Umbilical cord (tissue), 2 donors: Measurements from ENCODE around the gene SCN2B. TPM values are rescaled to one million over a fixed set of nuclear protein-coding genes. Genes with fewer than 3 reads are reported as not detected.
A peak's percentile ranks its signal among the peaks of the same experiment; 100 is the strongest.

ENCODE experiments used
- DNase-seq: peaks from one replicate; pipeline ENCODE4 v3.0.0-alpha.2; 2015; ENCODE audit warnings: low spot score
- total RNA-seq: library from RNA; depleted of rRNA; stranded (reverse); fragments of >200 nt; gene quantifications from one replicate; pipeline ENCODE4 v1.2.3, GENCODE V29; 2014; ENCODE audit warnings: low replicate concordance; ENCODE audit not compliant: insufficient read depth

Gene SCN2B
- total RNA-seq, 1 donor from 2014 or later, result 4.6 TPM

DNA sequence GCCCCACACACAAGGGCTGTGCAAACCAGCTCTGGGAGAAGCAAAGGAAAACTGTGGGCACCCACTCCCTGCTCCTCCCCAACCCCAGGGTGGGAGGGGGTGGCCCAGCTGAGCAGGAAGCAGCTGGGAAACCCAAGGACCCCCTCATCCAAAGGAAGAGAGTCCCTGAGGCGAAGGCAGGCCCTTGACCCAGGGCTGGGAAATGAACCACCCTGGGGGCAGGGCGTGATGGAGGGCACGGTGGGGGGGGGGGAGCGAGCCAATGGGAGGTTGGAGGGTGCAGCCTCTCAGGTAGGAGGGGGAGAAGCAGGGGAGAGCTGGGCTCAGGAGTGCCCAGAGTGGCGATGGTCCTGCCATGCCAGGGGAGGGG, 40.7 kb downstream of the SCN2B start:
- no peak for DNase-seq

DNA sequence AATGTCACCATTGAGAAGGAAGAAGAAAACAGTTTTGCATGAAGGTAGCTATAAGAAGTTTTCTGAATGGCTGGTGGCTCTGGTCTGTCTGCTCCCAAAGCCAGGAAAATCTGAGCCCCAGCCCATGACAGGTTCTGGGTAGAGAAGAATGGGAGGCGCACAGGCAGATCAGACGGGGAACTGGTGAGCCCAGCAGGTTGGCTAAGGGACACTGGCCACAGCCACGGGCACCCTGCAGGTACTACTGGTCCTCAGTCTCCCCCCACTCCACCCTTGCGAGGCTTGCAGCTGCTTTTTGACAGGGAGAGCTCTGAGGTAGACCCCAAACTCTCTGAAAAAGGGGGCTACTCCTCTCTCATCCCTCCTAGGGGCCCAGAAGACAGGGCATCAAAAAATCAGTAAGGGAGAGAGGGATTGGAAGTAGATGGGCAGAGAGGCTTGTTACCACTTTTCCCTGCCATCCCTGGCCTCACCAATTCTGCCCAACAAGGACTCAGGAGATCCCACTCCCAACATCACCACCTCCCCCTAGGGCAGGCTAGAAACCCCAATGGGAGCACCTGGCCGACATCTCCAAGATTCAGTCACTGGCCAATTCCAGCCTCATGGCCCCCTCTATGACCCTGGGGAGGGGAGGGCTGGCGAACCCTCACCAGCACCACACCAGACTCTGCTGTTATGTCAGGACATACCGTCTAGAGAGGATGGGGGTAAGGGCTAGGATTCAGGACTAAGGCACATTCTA, 41.2 kb downstream of the SCN2B start:
- no peak for DNase-seq

DNA sequence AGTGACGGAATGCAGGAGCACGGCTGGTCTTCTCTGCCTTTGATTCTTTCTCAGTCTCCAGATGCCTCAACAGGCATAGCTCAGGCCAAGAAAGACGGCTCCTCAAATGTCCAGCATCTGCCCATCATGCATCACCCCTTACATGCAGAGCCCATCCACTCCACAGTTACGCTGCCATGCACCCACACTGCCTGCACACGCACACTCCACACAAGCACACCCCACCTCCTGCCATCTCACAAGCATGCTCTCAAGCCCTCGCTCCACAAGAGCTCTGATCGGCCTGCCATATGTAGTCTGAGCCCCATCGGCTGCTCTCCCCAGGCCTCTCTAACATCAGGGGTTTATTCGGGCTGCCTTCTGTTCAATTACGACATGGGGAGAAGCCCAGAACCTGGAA, 42.6 kb downstream of the SCN2B start:
- DNase-seq, result no peak

DNA sequence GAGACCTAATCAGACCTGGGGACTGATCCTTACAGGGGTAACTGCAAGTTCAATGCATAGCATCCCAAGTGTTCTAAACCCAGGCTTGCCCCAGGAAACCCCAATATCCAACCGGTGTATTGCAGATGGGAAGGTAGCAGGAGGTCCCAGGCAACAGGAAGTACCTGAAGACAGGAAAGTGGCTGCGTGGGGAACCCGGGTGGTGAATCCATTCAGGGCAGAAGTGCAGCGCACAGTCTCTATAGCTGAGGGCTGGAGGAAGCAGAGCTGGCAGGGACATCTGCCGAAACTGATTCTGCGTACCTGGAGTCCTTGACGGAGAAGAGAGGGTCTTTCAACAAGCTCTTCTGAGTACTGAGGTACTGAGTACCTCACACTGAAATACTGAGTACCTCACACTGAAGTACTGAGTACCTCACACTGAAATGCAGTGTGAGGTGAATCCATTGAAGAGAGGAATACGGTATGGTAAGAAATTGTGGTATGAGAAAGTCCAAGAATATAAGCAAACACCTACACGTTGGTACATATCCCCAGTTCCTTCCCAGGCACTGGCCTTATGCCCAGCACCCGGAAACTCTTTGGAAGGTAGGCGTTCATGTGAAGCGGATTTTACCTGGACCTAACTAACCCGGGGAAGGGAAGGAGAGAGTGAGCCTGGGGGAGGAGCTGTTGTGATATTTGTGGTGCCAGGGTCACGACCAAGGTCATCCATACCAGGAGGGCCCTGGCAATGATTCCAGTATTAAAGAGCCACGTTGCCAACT, 43.9 kb downstream of the SCN2B start:
- DNase-seq, result no peak

DNA sequence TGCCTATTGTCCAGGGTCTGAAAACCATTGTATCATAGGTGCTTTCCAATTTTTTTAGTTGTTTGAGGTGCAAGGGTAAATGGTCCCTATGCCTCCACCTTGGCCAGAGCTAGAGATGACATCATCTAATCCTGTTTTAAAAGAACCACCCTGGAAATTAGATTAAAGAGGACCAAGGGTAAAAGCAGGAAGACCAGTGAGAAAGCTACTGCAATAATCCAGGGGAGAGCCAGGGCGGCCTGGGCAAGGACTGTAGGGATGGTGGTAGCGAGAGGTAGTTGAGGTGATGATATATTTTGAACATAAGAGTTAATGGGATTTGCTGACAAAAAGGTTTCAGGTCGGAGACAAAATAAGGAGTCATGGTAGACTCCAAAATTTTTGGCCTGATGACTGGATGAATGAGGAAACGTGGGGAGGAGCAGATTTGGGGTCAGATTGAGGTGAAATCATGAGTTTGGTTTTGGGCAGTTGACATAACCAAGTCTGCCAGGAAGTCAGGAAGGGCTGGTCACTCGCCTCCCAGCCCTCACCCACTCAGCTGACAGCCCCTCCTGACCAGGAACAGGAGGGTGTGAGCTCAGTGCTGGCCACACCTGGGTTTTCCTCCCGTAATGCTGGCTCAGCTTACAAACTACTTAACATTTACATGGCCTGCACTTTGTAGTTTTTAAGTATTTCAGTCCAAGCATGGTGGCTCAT, 46.8 kb downstream of the SCN2B start:
- no peak for DNase-seq

DNA sequence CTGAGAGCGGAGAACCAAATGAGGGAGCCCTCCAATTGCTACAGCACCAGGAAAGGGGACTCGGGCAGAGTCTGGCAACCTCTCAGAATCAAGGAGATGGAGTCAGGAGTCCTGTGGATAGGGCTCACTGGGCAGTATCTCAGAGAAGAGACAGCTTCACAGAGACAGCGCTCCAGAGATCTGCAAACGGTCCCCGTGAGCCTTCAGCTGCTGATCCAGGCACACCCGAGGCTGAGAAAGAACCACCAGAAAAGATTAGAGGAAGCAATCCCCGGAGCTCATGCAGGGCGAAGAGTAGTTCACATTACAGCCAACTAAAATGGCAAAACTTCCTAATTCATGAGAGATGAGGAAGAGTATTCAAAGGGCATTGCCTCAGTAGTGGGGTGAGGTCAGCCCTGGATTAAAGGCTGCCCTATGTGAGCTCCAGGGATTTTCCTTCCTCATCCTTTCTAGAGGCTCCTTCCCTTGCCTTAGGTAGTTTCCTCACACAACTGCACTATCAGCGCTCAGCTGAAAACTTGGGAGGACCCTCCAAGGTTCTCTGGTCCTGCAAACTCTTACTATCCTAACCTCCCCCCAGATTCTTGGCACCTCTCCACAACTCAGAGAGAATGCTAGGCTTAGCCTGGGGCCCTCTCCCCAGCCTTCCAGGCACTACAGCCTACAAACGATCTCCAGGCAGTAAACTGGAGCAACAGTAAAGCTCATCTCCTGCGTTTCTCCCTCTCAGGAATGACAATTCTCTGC, 47.5 kb downstream of the SCN2B start:
- DNase-seq, result peak; percentile 95

DNA sequence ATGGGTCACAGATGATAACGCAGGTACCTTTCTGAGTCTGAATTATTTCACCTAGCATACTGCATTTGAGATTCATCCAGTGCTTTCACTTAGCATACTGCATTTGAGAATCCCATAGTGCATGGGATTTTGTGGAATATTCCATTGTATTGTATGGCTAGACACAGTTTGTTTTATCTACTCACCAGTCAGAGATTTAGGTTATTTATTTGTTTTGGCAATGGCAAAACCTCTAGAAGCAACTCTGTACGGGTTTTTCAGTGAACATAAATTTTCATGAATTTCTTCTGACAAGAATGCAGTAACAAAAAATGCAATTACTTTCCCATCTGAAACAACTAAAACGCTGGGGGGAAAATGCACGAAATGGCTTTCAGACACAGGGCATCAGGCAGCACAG, 48.1 kb downstream of the SCN2B start:
- DNase-seq, result peak; percentile 46

DNA sequence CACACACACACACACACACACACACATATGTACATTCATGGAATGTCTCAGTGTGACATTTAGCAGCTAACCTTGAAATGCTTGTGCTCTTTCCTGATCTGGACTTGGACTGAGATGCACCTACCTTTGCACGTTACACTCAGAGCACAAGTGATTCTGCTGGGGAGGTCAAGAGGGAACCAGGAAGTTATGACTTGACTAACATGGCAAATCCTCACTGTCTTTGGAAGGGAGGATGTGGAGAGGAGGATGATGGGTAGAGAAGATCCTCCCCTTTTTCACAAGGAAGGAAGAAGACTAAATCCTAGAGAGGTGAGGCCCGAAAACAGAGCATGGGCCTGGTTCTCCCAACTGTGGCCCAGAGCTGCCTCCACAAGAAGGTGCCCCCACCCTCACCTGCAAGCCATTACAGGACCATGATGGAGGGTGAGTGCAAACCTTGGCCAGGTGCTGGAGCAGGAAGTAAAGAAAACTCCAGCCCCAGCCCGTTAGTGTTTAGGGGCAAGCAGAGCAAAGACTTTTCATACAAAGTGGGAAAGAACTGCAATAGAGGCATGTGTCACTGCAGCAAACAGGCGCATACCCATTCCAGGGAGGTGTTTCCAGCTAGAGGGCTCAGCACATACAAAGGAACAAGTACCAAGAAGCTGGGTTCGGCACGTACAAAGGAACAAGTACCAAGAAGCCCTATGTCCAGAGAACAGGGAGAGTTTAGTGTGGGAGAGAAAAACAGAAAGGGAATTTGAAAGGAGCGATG, 50.2 kb downstream of the SCN2B start:
- no peak for DNase-seq

DNA sequence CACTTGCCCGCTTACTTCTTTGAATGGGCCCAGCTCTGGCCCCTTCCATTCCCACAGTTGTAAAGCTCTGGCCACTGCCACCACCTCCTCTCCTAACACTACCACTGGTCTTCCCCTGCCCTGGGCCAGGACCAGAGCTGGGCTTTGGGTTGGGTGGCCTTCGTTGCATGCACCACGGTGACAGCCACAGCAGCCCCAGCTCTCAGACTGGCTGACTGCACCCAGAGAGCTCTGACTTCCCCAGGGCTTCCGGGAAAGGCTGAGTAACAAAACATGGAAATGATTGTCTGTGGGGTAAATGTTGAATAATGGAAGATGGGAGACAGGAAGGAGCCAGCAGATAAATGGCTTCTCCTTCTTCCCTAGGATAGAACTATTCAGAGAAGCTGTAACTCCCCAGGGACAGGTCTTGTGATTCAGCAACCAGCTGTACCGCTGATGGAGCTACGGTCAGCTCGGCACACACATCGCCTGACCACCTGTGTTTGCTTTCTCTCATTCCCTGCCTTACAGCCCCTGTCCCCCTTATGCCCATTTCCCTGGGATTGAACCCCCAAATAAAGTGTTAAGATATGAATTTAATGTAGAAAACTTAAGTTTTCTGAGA, 51.4 kb downstream of the SCN2B start:
- no peak for DNase-seq

DNA sequence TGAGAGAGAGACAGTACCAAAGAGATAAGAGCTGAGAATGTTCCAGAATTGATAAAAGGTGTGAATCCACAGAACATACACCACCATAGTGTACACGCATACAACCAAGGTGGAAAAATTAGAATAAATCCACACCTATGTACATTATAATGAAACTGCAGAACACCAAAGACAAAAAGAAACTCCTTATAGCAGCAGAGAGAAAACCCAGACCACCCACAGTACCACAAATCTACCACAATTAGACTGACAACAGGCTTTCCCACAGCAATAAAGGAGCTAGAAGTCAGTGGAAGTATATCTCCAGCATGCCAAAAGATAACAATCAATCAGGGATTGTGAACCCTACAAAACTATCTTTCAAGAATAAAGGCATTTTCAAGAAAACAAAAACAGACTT, 55.6 kb downstream of the SCN2B start:
- DNase-seq, result no peak

DNA sequence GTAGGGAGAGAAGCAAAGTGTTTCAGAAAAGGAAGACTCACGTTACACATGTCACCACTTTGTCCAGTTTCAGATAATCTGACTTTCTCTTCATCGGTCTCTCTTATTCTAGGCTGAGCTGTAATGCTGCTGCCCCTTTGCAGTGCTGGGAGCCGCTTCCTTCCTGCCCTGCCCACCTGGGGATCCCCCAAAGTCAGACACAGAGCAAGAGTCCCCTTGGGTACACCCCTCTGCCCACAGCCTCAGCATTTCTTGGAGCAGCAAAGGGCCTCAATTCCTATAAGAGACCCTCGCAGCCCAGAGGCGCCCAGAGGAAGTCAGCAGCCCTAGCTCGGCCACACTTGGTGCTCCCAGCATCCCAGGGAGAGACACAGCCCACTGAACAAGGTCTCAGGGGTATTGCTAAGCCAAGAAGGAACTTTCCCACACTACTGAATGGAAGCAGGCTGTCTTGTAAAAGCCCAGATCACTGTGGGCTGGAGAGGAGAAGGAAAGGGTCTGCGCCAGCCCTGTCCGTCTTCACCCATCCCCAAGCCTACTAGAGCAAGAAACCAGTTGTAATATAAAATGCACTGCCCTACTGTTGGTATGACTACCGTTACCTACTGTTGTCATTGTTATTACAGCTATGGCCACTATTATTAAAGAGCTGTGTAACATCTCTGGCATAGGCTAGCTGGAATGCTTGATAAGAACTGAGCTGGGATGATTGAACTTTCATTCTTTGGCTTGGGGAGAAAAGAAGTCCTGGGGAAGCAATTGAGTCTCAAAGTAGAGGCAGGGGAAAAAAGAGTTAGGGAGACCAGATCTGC, 58.4 kb downstream of the SCN2B start:
- DNase-seq, result peak; percentile 16

DNA sequence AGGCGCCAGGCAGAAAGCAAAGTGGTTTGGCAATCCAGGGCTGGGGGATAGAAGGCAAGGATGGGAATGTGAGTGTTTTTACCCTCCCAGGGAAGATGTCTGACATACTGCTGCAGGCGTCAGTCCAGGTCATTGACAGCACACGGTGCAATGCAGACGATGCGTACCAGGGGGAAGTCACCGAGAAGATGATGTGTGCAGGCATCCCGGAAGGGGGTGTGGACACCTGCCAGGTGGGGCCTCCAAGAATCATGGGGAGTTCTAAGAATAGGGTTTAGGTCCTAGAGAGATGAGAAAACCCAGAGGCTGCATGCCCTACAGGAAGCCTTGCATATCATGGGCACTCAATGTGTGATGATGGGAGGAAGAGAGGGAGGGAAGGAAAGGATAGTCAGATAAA, 61.4 kb downstream of the SCN2B start:
- no peak for DNase-seq

DNA sequence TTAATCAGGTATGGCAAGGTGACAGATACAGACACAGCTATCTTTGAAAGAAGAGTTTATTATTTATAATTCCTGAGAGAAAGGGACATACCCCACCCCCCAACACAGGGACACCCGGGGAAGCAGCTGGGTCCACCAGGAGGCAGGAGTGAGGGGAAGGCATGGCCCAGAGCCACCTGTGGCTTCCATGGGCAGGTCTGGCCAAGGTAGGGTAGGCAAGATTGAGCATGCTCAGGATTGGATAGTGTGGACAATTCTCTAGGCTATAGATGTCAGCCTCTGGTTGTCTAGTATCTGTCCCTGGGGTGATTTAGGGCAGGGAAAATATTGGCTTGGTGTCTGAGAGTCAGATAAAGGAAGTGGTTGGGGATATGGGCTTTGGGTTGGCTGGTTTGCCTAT, 62.2 kb downstream of the SCN2B start:
- no peak for DNase-seq

DNA sequence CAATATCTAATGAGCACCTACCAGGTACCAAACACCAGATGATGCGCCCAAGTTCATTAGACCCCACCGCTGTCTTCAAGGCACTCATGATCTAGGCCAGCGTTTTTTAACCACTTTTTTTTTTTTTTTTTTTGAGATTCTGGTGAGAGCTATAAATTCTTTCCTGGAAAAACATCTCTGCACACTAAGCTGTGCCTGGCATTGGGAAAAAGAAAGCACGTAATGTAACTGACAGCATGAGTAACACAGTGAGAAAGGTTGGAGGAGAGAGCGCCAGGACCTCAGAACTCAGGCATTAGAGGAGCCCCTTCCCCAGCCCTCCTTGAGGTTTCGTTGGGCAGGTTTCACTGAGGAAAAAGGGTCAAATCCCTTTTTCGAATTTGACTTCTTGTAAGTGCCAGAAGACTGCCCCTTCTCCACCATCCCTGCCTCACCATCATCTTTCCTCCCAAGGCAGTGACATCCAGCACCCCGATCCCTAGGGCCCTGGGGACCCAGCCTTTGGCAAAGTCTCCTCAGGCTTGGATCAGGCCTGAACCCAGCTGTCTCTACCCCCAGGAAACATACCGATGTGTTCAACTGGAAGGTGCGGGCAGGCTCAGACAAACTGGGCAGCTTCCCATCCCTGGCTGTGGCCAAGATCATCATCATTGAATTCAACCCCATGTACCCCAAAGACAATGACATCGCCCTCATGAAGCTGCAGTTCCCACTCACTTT, 63.6 kb downstream of the SCN2B start:
- peak; percentile 65 for DNase-seq

Other genes with a start within 250 kb of the SCN2B start
- 0.72 TPM for gene TMPRSS13, start 247.2 kb downstream of the SCN2B start, total RNA-seq
- gene IL10RA, start 190.2 kb downstream of the SCN2B start, total RNA-seq, result 4.8 TPM
- gene TMPRSS4, start 99.6 kb downstream of the SCN2B start, total RNA-seq, result 3.4 TPM
- gene SMIM35, start 89.7 kb downstream of the SCN2B start, total RNA-seq, result 1.4 TPM
- gene SCN4B, start 23.8 kb downstream of the SCN2B start, total RNA-seq, result 1.2 TPM
- 18.8 TPM for gene JAML, start 48.4 kb upstream of the SCN2B start, total RNA-seq
- gene MPZL3, start 75.7 kb upstream of the SCN2B start, total RNA-seq, result 5.3 TPM
- 41.9 TPM for gene MPZL2, start 87.7 kb upstream of the SCN2B start, total RNA-seq
- not detected for gene CD3E, start 128.1 kb upstream of the SCN2B start, total RNA-seq
- not detected for gene CD3D, start 166.1 kb upstream of the SCN2B start, total RNA-seq
- gene CD3G, start 167.7 kb upstream of the SCN2B start, total RNA-seq, result 1.9 TPM
- gene UBE4A, start 183.0 kb upstream of the SCN2B start, total RNA-seq, result 22.1 TPM
- 142 TPM for gene ATP5MG, start 225.0 kb upstream of the SCN2B start, total RNA-seq